IMR-90 (cell line): Measurements from ENCODE around the gene PCDH1. TPM values are rescaled to one million over a fixed set of nuclear protein-coding genes. Genes with fewer than 3 reads are reported as not detected.

Source experiments
- ATAC-seq: fragments of 200-7000 bp; cut with Tn5 transposase; 2 replicates; pipeline ENCODE4 v1.9.1; 2020; ENCODE audit warnings: low read depth, mild to moderate bottlenecking, moderate library complexity
- BruUV-seq: library from RNA; stranded (reverse); fragments of 400-500 nt; replicated peaks from 2 replicates; lab custom pipeline; 2021; lab: Mats Ljungman, UMichigan
- CTCF ChIA-PET: fragments of 300-600 bp; formaldehyde crosslinking; extraction: SDS; loops from one replicate; lab custom pipeline; 2021; ENCODE audit warnings: antibody characterized with exemption; lab: Yijun Ruan, JAX
- POLR2A ChIA-PET: fragments of 300-600 bp; sonication (Branson Sonifier 250); formaldehyde crosslinking; loops from one replicate; lab custom pipeline; 2022; ENCODE audit warnings: antibody characterized with exemption; ENCODE audit not compliant: unreplicated experiment; lab: Charles Lee
- DNase-seq: peaks from one replicate; pipeline ENCODE4 v3.0.0; 2013
- H2AFZ ChIP-seq: replicated peaks from 2 replicates; pipeline ENCODE3; 2013; ENCODE audit warnings: low read length, mild to moderate bottlenecking; ENCODE audit not compliant: poor library complexity
- H2AK5ac ChIP-seq: 2 replicates; pipeline ENCODE4 v1.6.1; 2013; ENCODE audit warnings: low read depth, low read length, inconsistent platforms
- H2AK9ac ChIP-seq: replicated peaks from 2 replicates; pipeline ENCODE3; 2013; ENCODE audit warnings: mild to moderate bottlenecking, low read depth, low read length, moderate library complexity; ENCODE audit not compliant: poor library complexity
- H2BK120ac ChIP-seq: 2 replicates; pipeline ENCODE4 v1.6.1; 2013; ENCODE audit warnings: low read depth, low read length, inconsistent platforms
- H2BK15ac ChIP-seq: 3 replicates; pipeline ENCODE4 v1.6.1; 2013; ENCODE audit warnings: low read depth, low read length, inconsistent platforms
- H2BK20ac ChIP-seq: 2 replicates; pipeline ENCODE4 v1.6.1; 2013; ENCODE audit warnings: low read depth, mild to moderate bottlenecking, inconsistent platforms, low read length, moderate library complexity
- H2BK5ac ChIP-seq: 2 replicates; pipeline ENCODE4 v1.6.1; 2013; ENCODE audit warnings: mild to moderate bottlenecking, low read depth, low read length, inconsistent platforms; ENCODE audit not compliant: poor library complexity, severe bottlenecking
- H3K14ac ChIP-seq: replicated peaks from 2 replicates; pipeline ENCODE4 v1.6.1; 2013; ENCODE audit warnings: low read depth, low read length, inconsistent platforms
- H3K18ac ChIP-seq: 2 replicates; pipeline ENCODE4 v1.6.1; 2013; ENCODE audit warnings: low read depth, low read length, control low read depth
- H3K23ac ChIP-seq: 2 replicates; pipeline ENCODE4 v1.6.1; 2013; ENCODE audit warnings: low read depth, low read length, inconsistent platforms
- H3K27ac ChIP-seq: 2 replicates; pipeline ENCODE4 v1.5.1; 2013; ENCODE audit warnings: mild to moderate bottlenecking, control low read depth, low read length; ENCODE audit not compliant: insufficient read depth
- H3K27me3 ChIP-seq: 2 replicates; pipeline ENCODE4 v1.6.1; 2013; ENCODE audit warnings: low read length; ENCODE audit not compliant: control insufficient read depth, insufficient read depth
- H3K36me3 ChIP-seq: 2 replicates; pipeline ENCODE4 v1.6.1; 2013; ENCODE audit warnings: low read length, mixed read lengths; ENCODE audit not compliant: control insufficient read depth, insufficient read depth
- H3K4ac ChIP-seq: 2 replicates; pipeline ENCODE4 v1.6.1; 2013; ENCODE audit warnings: low read depth, low read length, inconsistent platforms
- H3K4me1 ChIP-seq: 2 replicates; pipeline ENCODE4 v1.6.1; 2013; ENCODE audit warnings: low read length, mixed read lengths; ENCODE audit not compliant: control insufficient read depth, insufficient read depth
- H3K4me2 ChIP-seq: 2 replicates; pipeline ENCODE4 v1.6.1; 2013; ENCODE audit warnings: low read depth, mild to moderate bottlenecking, control low read depth, low read length, moderate library complexity
- H3K4me3 ChIP-seq: 2 replicates; pipeline ENCODE4 v1.5.1; 2013; ENCODE audit warnings: low read depth, mild to moderate bottlenecking, control low read depth, low read length, moderate library complexity; ENCODE audit not compliant: insufficient read depth
- H3K56ac ChIP-seq: 2 replicates; pipeline ENCODE4 v1.6.1; 2013; ENCODE audit warnings: low read length, inconsistent platforms; ENCODE audit not compliant: insufficient read depth; ENCODE audit errors: extremely low read depth
- H3K79me1 ChIP-seq, 2 experiments: 2 replicates each; pipeline ENCODE4 v1.6.1; 2013; ENCODE audit warnings: low read length in 2 of 2, inconsistent platforms in 1 of 2, low read depth in 1 of 2
- H3K9ac ChIP-seq: 2 replicates; pipeline ENCODE4 v1.6.1; 2013; ENCODE audit warnings: low read depth, low read length, control low read depth
- H3K9me1 ChIP-seq: 2 replicates; pipeline ENCODE4 v1.6.1; 2013; ENCODE audit warnings: low read length, inconsistent platforms; ENCODE audit not compliant: insufficient read depth
- H3K9me3 ChIP-seq: 2 replicates; pipeline ENCODE4 v1.6.1; 2013; ENCODE audit warnings: low read length; ENCODE audit not compliant: control insufficient read depth, insufficient read depth
- H4K20me1 ChIP-seq: 2 replicates; pipeline ENCODE4 v1.6.1; 2013; ENCODE audit warnings: low read length, inconsistent platforms; ENCODE audit not compliant: insufficient read depth
- H4K5ac ChIP-seq: 2 replicates; pipeline ENCODE4 v1.6.1; 2013; ENCODE audit warnings: mild to moderate bottlenecking, low read depth, low read length, control low read depth
- H4K8ac ChIP-seq, 2 experiments: 2 replicates each; pipeline ENCODE4 v1.6.1; 2013; ENCODE audit warnings: low read depth in 2 of 2, low read length in 2 of 2, control low read depth in 1 of 2, inconsistent platforms in 1 of 2
- H4K91ac ChIP-seq: 2 replicates; pipeline ENCODE4 v1.6.1; 2013; ENCODE audit warnings: low read depth, low read length, inconsistent platforms; ENCODE audit not compliant: insufficient read depth
- CEBPB ChIP-seq: IDR thresholded peaks from 2 replicates; pipeline ENCODE4 v1.6.1; 2012; ENCODE audit warnings: low read depth, low read length, improper control_type of control experiment
- CHD1 ChIP-seq: IDR thresholded peaks from 2 replicates; pipeline ENCODE4 v1.6.1; 2012; ENCODE audit warnings: low read depth, low read length, improper control_type of control experiment
- FOS ChIP-seq: fragments of 150-350 bp; IDR thresholded peaks from 2 replicates; pipeline ENCODE4 v1.6.1; 2016; ENCODE audit warnings: low read depth, low read length
- MAFK ChIP-seq: IDR thresholded peaks from 2 replicates; pipeline ENCODE4 v1.6.1; 2012; ENCODE audit warnings: low read depth, low read length, improper control_type of control experiment
- MAZ ChIP-seq: IDR thresholded peaks from 2 replicates; pipeline ENCODE4 v1.6.1; 2012; ENCODE audit warnings: low read depth, mild to moderate bottlenecking, low read length, improper control_type of control experiment, moderate library complexity, borderline replicate concordance
- MXI1 ChIP-seq: IDR thresholded peaks from 2 replicates; pipeline ENCODE4 v1.6.1; 2012; ENCODE audit warnings: low read depth, mild to moderate bottlenecking, low read length, moderate library complexity, borderline replicate concordance
- NFE2L2 ChIP-seq: fragments of 150-350 bp; IDR thresholded peaks from 2 replicates; pipeline ENCODE4 v1.6.1; 2016; ENCODE audit warnings: low read depth, mild to moderate bottlenecking, low read length
- POLR2A ChIP-seq: IDR thresholded peaks from 2 replicates; pipeline ENCODE4 v1.6.1; 2012; ENCODE audit warnings: mild to moderate bottlenecking, low read depth, low read length
- RAD21 ChIP-seq: IDR thresholded peaks from 2 replicates; pipeline ENCODE4 v1.6.1; 2012; ENCODE audit warnings: low read length, improper control_type of control experiment
- RCOR1 ChIP-seq: IDR thresholded peaks from 2 replicates; pipeline ENCODE4 v1.6.1; 2012; ENCODE audit warnings: mild to moderate bottlenecking, low read length, improper control_type of control experiment; ENCODE audit not compliant: insufficient replicate concordance
- RFX5 ChIP-seq: IDR thresholded peaks from 2 replicates; pipeline ENCODE4 v1.8.0; 2012; ENCODE audit warnings: low read depth, mild to moderate bottlenecking, low read length, moderate library complexity
- SMC3 ChIP-seq: fragments of 150-350 bp; IDR thresholded peaks from 2 replicates; pipeline ENCODE4 v1.6.1; 2016; ENCODE audit warnings: low read depth, mild to moderate bottlenecking, antibody characterized with exemption, low read length, moderate library complexity
- WGBS, 2 experiments: methylation state at CpG; one replicate each; pipeline versions ENCODE4 v1.1.5 to v1.1.7; 2013; ENCODE audit warnings: missing lambda C conversion rate in 2 of 2; ENCODE audit not compliant: insufficient read length in 1 of 2; ENCODE audit errors: extremely low coverage in 2 of 2; 5-methylcytosine and 5-hydroxymethylcytosine counted together
- dilution Hi-C: fragments of 300-500 bp; cut with HindIII; formaldehyde crosslinking; loops from one replicate; pipeline ENCODE4 v1.14.3; 2018; ENCODE audit warnings: low sequenced_read_pairs; ENCODE audit not compliant: unreplicated experiment
- in situ Hi-C: fragments of 300-500 bp; cut with MboI; formaldehyde crosslinking; loops from 3 replicates; pipeline ENCODE4 v1.14.3; 2019; ENCODE audit warnings: low sequenced_read_pairs, inconsistent platforms, mixed read lengths
- intact Hi-C: fragments of 100-400 bp; cut with micrococcal nuclease; formaldehyde crosslinking; loops from 2 replicates; pipeline ENCODE4 v1.10.0; 2022
- polyA plus RNA-seq, 3 experiments: library from polyadenylated mRNA; depleted of rRNA; stranded (reverse); fragments of >200 nt; gene quantifications; 2 replicates each; pipeline ENCODE4 v1.2.3, GENCODE V29; 2012; ENCODE audit warnings: low replicate concordance in 1 of 3
- total RNA-seq: library from RNA; depleted of rRNA; stranded (reverse); fragments of >200 nt; gene quantifications from 2 replicates; pipeline ENCODE4 v1.2.3, GENCODE V29; 2012
- TF ChIP-seq, protein P1 (sequence below): fragments of 150-350 bp; IDR thresholded peaks from 2 replicates; pipeline ENCODE4 v1.6.1; 2017; ENCODE audit warnings: mild to moderate bottlenecking, antibody characterized with exemption, low read length, low read depth
- TF ChIP-seq, protein P2 (sequence below): conservative IDR thresholded peaks from 2 replicates; pipeline ENCODE4 v1.5.1; 2012; ENCODE audit warnings: mild to moderate bottlenecking, low read depth, low read length, improper control_type of control experiment
- TF ChIP-seq, protein P3 (sequence below): fragments of 150-350 bp; IDR thresholded peaks from 2 replicates; pipeline ENCODE4 v1.6.1; 2016; ENCODE audit warnings: low read depth, mild to moderate bottlenecking, low read length, moderate library complexity, borderline replicate concordance

The PCDH1 gene
- total and polyA plus RNA-seq, 2 of the 4 experiments (the other 2 are of a cell fraction), result 0.74 to 0.90 TPM

DNA sequence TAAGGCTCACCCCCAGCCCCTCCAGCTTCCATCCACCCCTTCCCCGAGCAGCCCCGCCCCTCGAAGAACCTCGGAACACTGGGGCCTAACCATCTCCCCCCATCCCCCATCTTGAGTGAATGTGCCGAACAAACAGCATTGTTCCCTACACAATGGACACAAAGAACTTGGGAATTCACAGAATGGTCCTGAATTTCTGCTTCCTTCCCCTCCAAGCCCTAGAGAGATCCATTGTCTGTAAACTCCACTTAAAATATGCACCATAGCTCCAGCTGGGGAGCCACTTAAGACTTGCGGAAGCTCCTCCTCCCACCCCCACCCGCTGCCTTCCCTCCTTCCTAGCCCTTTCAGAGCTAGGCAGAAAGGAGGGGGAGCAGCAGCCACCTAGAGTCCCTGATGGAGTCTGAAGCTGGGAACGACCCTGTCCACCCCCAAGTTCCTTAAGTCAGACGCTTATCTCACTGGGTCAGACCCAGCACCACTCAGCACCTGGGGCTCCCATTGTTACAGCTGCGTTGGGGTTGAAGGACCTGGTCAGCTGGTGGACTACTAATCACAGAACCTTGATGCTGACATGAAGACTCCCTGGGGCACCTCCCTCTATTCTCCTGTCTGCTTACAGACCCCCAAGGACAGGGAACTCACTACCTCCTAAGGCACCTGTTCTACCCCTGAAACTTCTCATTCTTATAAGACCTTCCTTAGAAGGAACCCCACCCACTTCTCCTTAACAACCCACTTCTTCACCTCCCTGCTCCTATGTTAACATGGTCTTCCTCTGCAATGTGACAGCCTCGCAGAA, 61.4 kb downstream of the PCDH1 start:
- DNase-seq (no peak), ATAC-seq (no peak)
- H3K27ac ChIP-seq, result no peak overlapping the region
- POLR2A ChIA-PET, result no interaction called here
- dilution Hi-C loops (no loop called here), in situ Hi-C loops (no loop called here), intact Hi-C loops (no loop called here)
- no peak overlapping the region for H2BK15ac ChIP-seq
- H2AFZ ChIP-seq, result no peak overlapping the region
- H3K56ac ChIP-seq, result no peak overlapping the region
- H2BK120ac ChIP-seq, result no peak overlapping the region
- H3K9me1 ChIP-seq, result no peaks in the 10 kb centered on the region
- no peak overlapping the region for H3K4me3 ChIP-seq
- H3K9me3 ChIP-seq, result peaks cover 2% of the 10 kb centered on the region; the same call in 1 of the 2 replicates
- H2AK9ac ChIP-seq, result no peak overlapping the region
- no peak overlapping the region for H3K18ac ChIP-seq
- H4K8ac ChIP-seq, result no peak overlapping the region
- 14% methylated on average over 6 of the region's 11 CpGs; no CpG with 5 or more reads in 1 of the 2 experiments for WGBS, 2 experiments
- H4K5ac ChIP-seq, result no peak overlapping the region
- no peak overlapping the region for H3K23ac ChIP-seq
- H2AK5ac ChIP-seq, result no peak overlapping the region
- H2BK5ac ChIP-seq, result no peak overlapping the region
- CTCF ChIA-PET, result no interaction called here
- no TSS peak for BruUV-seq
- H3K9ac ChIP-seq, result no peak overlapping the region
- H3K4me2 ChIP-seq, result no peak overlapping the region
- no peak overlapping the region for H3K4ac ChIP-seq
- H3K36me3 ChIP-seq, result no peaks in the 10 kb centered on the region
- no peaks in the 10 kb centered on the region for H3K79me1 ChIP-seq
- no peak overlapping the region for H4K91ac ChIP-seq
- no peak overlapping the region for H2BK20ac ChIP-seq
- H3K4me1 ChIP-seq, result peaks cover 2% of the 10 kb centered on the region; the same call in 1 of the 2 replicates
- no peak overlapping the region for H3K14ac ChIP-seq
- H4K20me1 ChIP-seq, result no peaks in the 10 kb centered on the region
- H3K27me3 ChIP-seq, result peaks cover 40% of the 10 kb centered on the region
- TF ChIP-seq SMC3 (no peak), MXI1 (no peak), NFE2L2 (no peak), RFX5 (no peak), RCOR1 (no peak), CEBPB (no peak), POLR2A (no peak), FOS (no peak), MAFK (no peak), RAD21 (no peak), MAZ (no peak), CHD1 (no peak)
- TF ChIP-seq, protein P1, sequence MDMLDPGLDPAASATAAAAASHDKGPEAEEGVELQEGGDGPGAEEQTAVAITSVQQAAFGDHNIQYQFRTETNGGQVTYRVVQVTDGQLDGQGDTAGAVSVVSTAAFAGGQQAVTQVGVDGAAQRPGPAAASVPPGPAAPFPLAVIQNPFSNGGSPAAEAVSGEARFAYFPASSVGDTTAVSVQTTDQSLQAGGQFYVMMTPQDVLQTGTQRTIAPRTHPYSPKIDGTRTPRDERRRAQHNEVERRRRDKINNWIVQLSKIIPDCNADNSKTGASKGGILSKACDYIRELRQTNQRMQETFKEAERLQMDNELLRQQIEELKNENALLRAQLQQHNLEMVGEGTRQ, result no peak
- TF ChIP-seq, protein P2, sequence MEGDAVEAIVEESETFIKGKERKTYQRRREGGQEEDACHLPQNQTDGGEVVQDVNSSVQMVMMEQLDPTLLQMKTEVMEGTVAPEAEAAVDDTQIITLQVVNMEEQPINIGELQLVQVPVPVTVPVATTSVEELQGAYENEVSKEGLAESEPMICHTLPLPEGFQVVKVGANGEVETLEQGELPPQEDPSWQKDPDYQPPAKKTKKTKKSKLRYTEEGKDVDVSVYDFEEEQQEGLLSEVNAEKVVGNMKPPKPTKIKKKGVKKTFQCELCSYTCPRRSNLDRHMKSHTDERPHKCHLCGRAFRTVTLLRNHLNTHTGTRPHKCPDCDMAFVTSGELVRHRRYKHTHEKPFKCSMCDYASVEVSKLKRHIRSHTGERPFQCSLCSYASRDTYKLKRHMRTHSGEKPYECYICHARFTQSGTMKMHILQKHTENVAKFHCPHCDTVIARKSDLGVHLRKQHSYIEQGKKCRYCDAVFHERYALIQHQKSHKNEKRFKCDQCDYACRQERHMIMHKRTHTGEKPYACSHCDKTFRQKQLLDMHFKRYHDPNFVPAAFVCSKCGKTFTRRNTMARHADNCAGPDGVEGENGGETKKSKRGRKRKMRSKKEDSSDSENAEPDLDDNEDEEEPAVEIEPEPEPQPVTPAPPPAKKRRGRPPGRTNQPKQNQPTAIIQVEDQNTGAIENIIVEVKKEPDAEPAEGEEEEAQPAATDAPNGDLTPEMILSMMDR, result no peak
- TF ChIP-seq, protein P3, sequence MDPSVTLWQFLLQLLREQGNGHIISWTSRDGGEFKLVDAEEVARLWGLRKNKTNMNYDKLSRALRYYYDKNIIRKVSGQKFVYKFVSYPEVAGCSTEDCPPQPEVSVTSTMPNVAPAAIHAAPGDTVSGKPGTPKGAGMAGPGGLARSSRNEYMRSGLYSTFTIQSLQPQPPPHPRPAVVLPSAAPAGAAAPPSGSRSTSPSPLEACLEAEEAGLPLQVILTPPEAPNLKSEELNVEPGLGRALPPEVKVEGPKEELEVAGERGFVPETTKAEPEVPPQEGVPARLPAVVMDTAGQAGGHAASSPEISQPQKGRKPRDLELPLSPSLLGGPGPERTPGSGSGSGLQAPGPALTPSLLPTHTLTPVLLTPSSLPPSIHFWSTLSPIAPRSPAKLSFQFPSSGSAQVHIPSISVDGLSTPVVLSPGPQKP, result no peak
